Peyer's patch (tissue), 4 donors: ENCODE data around the gene MEN1. TPM values are rescaled to one million over a fixed set of nuclear protein-coding genes. Genes with fewer than 3 reads are reported as not detected.
"Not testable (repeated sequence)": the region's sequence is repeated elsewhere in the genome, so short reads cannot be mapped to it uniquely, and the experiment has no call there.

Experiments
- DNase-seq, 3 donors: peaks; one replicate each; pipeline ENCODE4 v3.0.0-alpha.2; 2017 to 2019
- H3K27ac ChIP-seq, 4 donors: fragments of 200-600 bp; sonication (generic); one replicate each; pipeline ENCODE4 v1.5.1; 2016 to 2019
- H3K27me3 ChIP-seq, 2 donors: fragments of 200-600 bp; sonication (generic); one replicate each; pipeline ENCODE4 v1.5.1; 2019
- H3K36me3 ChIP-seq, 3 donors: fragments of 200-600 bp; sonication (generic); one replicate each; pipeline ENCODE4 v1.5.1; 2016 to 2019
- H3K4me1 ChIP-seq, 4 donors: fragments of 200-600 bp; sonication (generic); one replicate each; pipeline ENCODE4 v1.5.1; 2016 to 2019
- H3K4me3 ChIP-seq, 4 donors: fragments of 200-600 bp; sonication (generic); 1 replicate in 3 of 4; 2 replicates in 1 of 4; pipeline ENCODE4 v1.5.1; 2016 to 2019; ENCODE audit warnings: mild to moderate bottlenecking in 1 of 4
- H3K9me3 ChIP-seq, 4 donors: fragments of 200-600 bp; sonication (generic); one replicate each; pipeline ENCODE4 v1.5.1; 2016 to 2019; ENCODE audit warnings: mild to moderate bottlenecking in 1 of 4
- POLR2A ChIP-seq, 2 donors: fragments of 450-650 bp; IDR thresholded peaks; one replicate each; pipeline ENCODE4 v1.5.1; 2017; ENCODE audit warnings: antibody characterized with exemption in 2 of 2, mild to moderate bottlenecking in 2 of 2, moderate library complexity in 2 of 2
- total RNA-seq, 4 donors: library from RNA; depleted of rRNA; stranded (reverse); fragments of >200 nt; gene quantifications; one replicate each; pipeline ENCODE4 v1.1.0, GENCODE V29; 2016
- TF ChIP-seq, protein P1 (sequence below), 6 experiments: fragments of 450-650 bp in 4 of 6; fragments of 200-600 bp in 2 of 6; sonication (generic) in 1 of 6; IDR thresholded peaks; one replicate each; pipeline ENCODE4 v1.5.1; 2017 to 2019; ENCODE audit warnings: antibody characterized with exemption in 6 of 6, mild to moderate bottlenecking in 3 of 6, moderate library complexity in 1 of 6

Gene MEN1
- total RNA-seq, 4 donors from 2014 or later, result 20.3 to 47.0 (median 31.9) TPM

GRCh38 chr11:64827451-64827839 is 17.1 kb upstream of the MEN1 start:
- H3K27ac ChIP-seq, result no peak overlapping the region
- no peaks in the 10 kb centered on the region for H3K4me1 ChIP-seq
- no peaks in the 10 kb centered on the region for H3K9me3 ChIP-seq
- no peak overlapping the region for H3K4me3 ChIP-seq
- no peak for DNase-seq
- peaks cover 0 to 57% (median 0%) of the 10 kb centered on the region in 3 donors for H3K36me3 ChIP-seq
- TF ChIP-seq, protein P1, sequence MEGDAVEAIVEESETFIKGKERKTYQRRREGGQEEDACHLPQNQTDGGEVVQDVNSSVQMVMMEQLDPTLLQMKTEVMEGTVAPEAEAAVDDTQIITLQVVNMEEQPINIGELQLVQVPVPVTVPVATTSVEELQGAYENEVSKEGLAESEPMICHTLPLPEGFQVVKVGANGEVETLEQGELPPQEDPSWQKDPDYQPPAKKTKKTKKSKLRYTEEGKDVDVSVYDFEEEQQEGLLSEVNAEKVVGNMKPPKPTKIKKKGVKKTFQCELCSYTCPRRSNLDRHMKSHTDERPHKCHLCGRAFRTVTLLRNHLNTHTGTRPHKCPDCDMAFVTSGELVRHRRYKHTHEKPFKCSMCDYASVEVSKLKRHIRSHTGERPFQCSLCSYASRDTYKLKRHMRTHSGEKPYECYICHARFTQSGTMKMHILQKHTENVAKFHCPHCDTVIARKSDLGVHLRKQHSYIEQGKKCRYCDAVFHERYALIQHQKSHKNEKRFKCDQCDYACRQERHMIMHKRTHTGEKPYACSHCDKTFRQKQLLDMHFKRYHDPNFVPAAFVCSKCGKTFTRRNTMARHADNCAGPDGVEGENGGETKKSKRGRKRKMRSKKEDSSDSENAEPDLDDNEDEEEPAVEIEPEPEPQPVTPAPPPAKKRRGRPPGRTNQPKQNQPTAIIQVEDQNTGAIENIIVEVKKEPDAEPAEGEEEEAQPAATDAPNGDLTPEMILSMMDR (IDR thresholded peaks at IDR 0.05), result no peak
- no peak for TF ChIP-seq POLR2A (IDR thresholded peaks at IDR 0.05)
- H3K27me3 ChIP-seq, result no peaks in the 10 kb centered on the region

GRCh38 chr11:64826578-64827450 is 16.5 kb upstream of the MEN1 start:
- Histone ChIP-seq H3K4me3 (no peak overlapping the region), H3K36me3 (peaks cover 0 to 51% (median 0%) of the 10 kb centered on the region in 3 donors)
- TF ChIP-seq POLR2A (IDR thresholded peaks at IDR 0.05), result no peak
- TF ChIP-seq, protein P1 (IDR thresholded peaks at IDR 0.05), result no peak

GRCh38 chr11:64826062-64826461 is 15.7 kb upstream of the MEN1 start:
- no peak overlapping the region for H3K27ac ChIP-seq
- H3K4me3 ChIP-seq, result no peak overlapping the region
- no peaks in the 10 kb centered on the region for H3K4me1 ChIP-seq
- H3K36me3 ChIP-seq, result peaks cover 0 to 44% (median 0%) of the 10 kb centered on the region in 3 donors
- TF ChIP-seq, protein P1 (IDR thresholded peaks at IDR 0.05), result no peak
- no peak for TF ChIP-seq POLR2A (IDR thresholded peaks at IDR 0.05)
- H3K9me3 ChIP-seq, result no peaks in the 10 kb centered on the region
- DNase-seq, result no peak
- H3K27me3 ChIP-seq, result no peaks in the 10 kb centered on the region

More at GRCh38 chr11:64826578-64827450, 16.5 kb upstream of the MEN1 start:
- no peak for DNase-seq
- Histone ChIP-seq H3K4me1 (no peaks in the 10 kb centered on the region), H3K9me3 (no peaks in the 10 kb centered on the region), H3K27me3 (no peaks in the 10 kb centered on the region), H3K27ac (no peak overlapping the region)

DNA sequence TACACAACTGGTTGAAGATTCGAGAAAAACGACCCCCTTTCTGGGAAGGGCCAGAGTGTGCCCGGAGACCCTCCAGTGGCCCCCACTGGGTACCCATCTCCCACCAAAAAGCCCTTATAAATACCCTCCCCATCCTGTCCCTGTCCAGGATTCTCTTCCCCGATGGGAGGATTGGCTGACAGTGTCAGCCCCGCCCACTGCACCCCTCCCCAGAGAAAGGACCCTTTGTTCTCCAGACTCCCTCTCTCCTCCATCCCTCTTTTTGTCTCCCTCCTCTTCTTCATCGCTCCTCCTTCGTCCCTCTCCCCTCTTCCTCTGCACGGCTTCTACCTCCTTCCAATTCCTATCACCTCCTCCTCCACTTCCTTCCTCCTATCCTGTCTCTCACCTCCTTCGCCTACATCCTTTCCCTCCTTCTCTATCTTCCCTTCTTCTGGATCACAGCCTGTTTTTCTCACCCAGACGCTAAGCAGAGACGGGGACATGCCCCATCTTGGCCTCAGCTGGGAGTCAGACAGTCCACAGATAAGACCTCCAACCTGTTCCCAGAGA is 13.3 kb upstream of the MEN1 start:
- Histone ChIP-seq H3K27ac (no peak overlapping the region), H3K9me3 (no peaks in the 10 kb centered on the region), H3K36me3 (peaks cover 0 to 25% (median 0%) of the 10 kb centered on the region in 3 donors), H3K4me1 (no peaks in the 10 kb centered on the region), H3K4me3 (no peak overlapping the region), H3K27me3 (no peaks in the 10 kb centered on the region)
- DNase-seq, result no peak
- TF ChIP-seq, protein P1 (IDR thresholded peaks at IDR 0.05), result no peak
- TF ChIP-seq POLR2A (IDR thresholded peaks at IDR 0.05), result no peak

DNA sequence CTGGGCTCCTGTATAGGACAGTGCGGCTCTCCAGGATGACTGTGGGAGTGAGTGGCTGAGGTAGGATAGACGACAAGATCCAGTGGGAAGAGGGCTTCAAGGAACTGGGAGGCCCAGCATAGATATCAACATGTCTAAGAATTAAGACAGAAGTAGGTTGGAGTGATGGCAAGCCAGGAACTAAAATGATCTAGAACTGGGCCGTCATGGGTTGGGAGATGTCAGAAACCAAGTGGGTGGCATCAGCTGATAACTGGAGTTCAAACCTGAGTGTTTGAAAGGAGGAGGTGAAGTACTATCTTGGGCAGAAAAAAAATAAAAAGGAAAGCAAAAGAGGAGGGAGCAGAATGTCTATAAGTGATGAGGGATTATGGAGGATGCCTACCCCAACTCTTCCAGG is 7.1 kb upstream of the MEN1 start:
- TF ChIP-seq, protein P1 (IDR thresholded peaks at IDR 0.05), result no peak
- TF ChIP-seq POLR2A (IDR thresholded peaks at IDR 0.05), result no peak
- no peaks in the 10 kb centered on the region for H3K27me3 ChIP-seq
- no peak overlapping the region for H3K27ac ChIP-seq
- no peaks in the 10 kb centered on the region for H3K4me1 ChIP-seq
- H3K36me3 ChIP-seq, result no peaks in the 10 kb centered on the region
- H3K9me3 ChIP-seq, result no peaks in the 10 kb centered on the region
- DNase-seq, result no peak
- H3K4me3 ChIP-seq, result no peak overlapping the region

- not testable (repeated sequence) for H3K36me3 ChIP-seq, H3K27me3 ChIP-seq, H3K4me3 ChIP-seq, DNase-seq, H3K27ac ChIP-seq, H3K9me3 ChIP-seq, H3K4me1 ChIP-seq
These were observed 5.1 kb upstream of the MEN1 start for GRCh38 chr11:64815433-64815832.
